WTC11 (cell line): ENCODE results near the gene GALNT6.

Experiments used
- ETV6 ChIP-seq: sonication (generic); formaldehyde crosslinking; IDR thresholded peaks from 2 replicates; pipeline ENCODE4 v1.8.1; 2022; ENCODE audit warnings: mild to moderate bottlenecking, missing genetic modification reagents
- FOXP1 ChIP-seq: sonication (generic); formaldehyde crosslinking; IDR thresholded peaks from 2 replicates; pipeline ENCODE4 v1.8.0; 2022; ENCODE audit warnings: missing genetic modification reagents, mild to moderate bottlenecking, moderate library complexity, borderline replicate concordance
- KAT7 ChIP-seq: sonication (generic); formaldehyde crosslinking; IDR thresholded peaks from 2 replicates; pipeline ENCODE4 v1.8.1; 2023; ENCODE audit warnings: missing genetic modification reagents, mild to moderate bottlenecking, borderline replicate concordance
- NFATC4 ChIP-seq: fragments of 250-450 bp; sonication (Bioruptor Pico); IDR thresholded peaks from 2 replicates; pipeline ENCODE4 v1.9.0; 2021; ENCODE audit warnings: mild to moderate bottlenecking
- NR1H2 ChIP-seq: sonication (generic); formaldehyde crosslinking; IDR thresholded peaks from 2 replicates; pipeline ENCODE4 v1.9.0; 2021; ENCODE audit warnings: mild to moderate bottlenecking, moderate library complexity, missing genetic modification reagents
- SMAD3 ChIP-seq: sonication (generic); formaldehyde crosslinking; IDR thresholded peaks from 2 replicates; pipeline ENCODE4 v1.8.0; 2022; ENCODE audit warnings: missing genetic modification reagents, mild to moderate bottlenecking, borderline replicate concordance
- ZNF416 ChIP-seq: fragments of 250-450 bp; sonication (Bioruptor Pico); IDR thresholded peaks from 2 replicates; pipeline ENCODE4 v1.9.0; 2021; ENCODE audit warnings: mild to moderate bottlenecking, inconsistent platforms
- TF ChIP-seq, protein P1 (sequence below): fragments of 200-600 bp; IDR thresholded peaks from 2 replicates; pipeline ENCODE4 v1.8.0; 2022; ENCODE audit warnings: antibody characterized with exemption
- TF ChIP-seq, protein P2 (sequence below): sonication (generic); formaldehyde crosslinking; IDR thresholded peaks from 2 replicates; pipeline ENCODE4 v1.8.1; 2022; ENCODE audit warnings: mild to moderate bottlenecking, moderate library complexity, missing genetic modification reagents
- TF ChIP-seq, protein P3 (sequence below): sonication (generic); formaldehyde crosslinking; IDR thresholded peaks from 2 replicates; pipeline ENCODE4 v1.8.1; 2022; ENCODE audit warnings: mild to moderate bottlenecking, missing genetic modification reagents, moderate library complexity, borderline replicate concordance

- TF ChIP-seq, protein P1, sequence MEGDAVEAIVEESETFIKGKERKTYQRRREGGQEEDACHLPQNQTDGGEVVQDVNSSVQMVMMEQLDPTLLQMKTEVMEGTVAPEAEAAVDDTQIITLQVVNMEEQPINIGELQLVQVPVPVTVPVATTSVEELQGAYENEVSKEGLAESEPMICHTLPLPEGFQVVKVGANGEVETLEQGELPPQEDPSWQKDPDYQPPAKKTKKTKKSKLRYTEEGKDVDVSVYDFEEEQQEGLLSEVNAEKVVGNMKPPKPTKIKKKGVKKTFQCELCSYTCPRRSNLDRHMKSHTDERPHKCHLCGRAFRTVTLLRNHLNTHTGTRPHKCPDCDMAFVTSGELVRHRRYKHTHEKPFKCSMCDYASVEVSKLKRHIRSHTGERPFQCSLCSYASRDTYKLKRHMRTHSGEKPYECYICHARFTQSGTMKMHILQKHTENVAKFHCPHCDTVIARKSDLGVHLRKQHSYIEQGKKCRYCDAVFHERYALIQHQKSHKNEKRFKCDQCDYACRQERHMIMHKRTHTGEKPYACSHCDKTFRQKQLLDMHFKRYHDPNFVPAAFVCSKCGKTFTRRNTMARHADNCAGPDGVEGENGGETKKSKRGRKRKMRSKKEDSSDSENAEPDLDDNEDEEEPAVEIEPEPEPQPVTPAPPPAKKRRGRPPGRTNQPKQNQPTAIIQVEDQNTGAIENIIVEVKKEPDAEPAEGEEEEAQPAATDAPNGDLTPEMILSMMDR = no peak
- no peak for TF ChIP-seq NFATC4 (CRISPR knock-in tag)
- TF ChIP-seq, protein P2, sequence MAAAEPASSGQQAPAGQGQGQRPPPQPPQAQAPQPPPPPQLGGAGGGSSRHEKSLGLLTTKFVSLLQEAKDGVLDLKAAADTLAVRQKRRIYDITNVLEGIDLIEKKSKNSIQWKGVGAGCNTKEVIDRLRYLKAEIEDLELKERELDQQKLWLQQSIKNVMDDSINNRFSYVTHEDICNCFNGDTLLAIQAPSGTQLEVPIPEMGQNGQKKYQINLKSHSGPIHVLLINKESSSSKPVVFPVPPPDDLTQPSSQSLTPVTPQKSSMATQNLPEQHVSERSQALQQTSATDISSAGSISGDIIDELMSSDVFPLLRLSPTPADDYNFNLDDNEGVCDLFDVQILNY (CRISPR knock-in tag) = no peak
- TF ChIP-seq NR1H2 (CRISPR knock-in tag) = no peak
- TF ChIP-seq ZNF416 = no peak
- TF ChIP-seq FOXP1 (CRISPR knock-in tag) = no peak
- no peak for TF ChIP-seq SMAD3 (CRISPR knock-in tag)
- no peak for TF ChIP-seq ETV6 (CRISPR knock-in tag)
- TF ChIP-seq KAT7 = no peak
- TF ChIP-seq, protein P3, sequence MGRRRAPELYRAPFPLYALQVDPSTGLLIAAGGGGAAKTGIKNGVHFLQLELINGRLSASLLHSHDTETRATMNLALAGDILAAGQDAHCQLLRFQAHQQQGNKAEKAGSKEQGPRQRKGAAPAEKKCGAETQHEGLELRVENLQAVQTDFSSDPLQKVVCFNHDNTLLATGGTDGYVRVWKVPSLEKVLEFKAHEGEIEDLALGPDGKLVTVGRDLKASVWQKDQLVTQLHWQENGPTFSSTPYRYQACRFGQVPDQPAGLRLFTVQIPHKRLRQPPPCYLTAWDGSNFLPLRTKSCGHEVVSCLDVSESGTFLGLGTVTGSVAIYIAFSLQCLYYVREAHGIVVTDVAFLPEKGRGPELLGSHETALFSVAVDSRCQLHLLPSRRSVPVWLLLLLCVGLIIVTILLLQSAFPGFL (CRISPR knock-in tag) = no peak
Measured at GRCh38 chr12:51383269-51383905, 7.8 kb downstream of the GALNT6 start.
